ENCODE measurements around the gene IL10RB. TPM values are rescaled to one million over a fixed set of nuclear protein-coding genes. Genes with fewer than 3 reads are reported as not detected.

Gene IL10RB
- polyA plus RNA-seq (17.4 to 24.1 TPM (median 19.6 TPM) in 3 replicates), polyA minus RNA-seq (21.8 to 28.2 TPM (median 24.0 TPM) in 3 replicates)
- polyA plus RNA-seq (2011; ENCODE audit: low read depth) = 15.1 TPM
- 15.8 and 20.4 TPM in 2 replicates for polyA plus RNA-seq (2011; cell fraction: cytosol; rRNA removed)
- 19.2 and 21.4 TPM in 2 replicates for polyA plus RNA-seq (2011; cell fraction: nucleus; rRNA removed)
- 15.2 and 16.1 TPM in 2 replicates for polyA plus RNA-seq (2012; ENCODE audit: low replicate concordance)
- 21.7 TPM for polyA minus RNA-seq (2011; cell fraction: cytosol; rRNA and poly(A)+ RNA removed)
- 10.0 and 14.2 TPM in 2 replicates for polyA minus RNA-seq (2011; cell fraction: nucleus; rRNA and poly(A)+ RNA removed)

- dilution Hi-C loops (cut with MboI; ENCODE audit: extremely low pct_ligation_motif_present, low sequenced_read_pairs) = no loop called here
- no peak for TF ChIP-seq EZH2 (IDR thresholded peaks at IDR 0.05; ENCODE audit: low read length)
- TF ChIP-seq, protein P1, sequence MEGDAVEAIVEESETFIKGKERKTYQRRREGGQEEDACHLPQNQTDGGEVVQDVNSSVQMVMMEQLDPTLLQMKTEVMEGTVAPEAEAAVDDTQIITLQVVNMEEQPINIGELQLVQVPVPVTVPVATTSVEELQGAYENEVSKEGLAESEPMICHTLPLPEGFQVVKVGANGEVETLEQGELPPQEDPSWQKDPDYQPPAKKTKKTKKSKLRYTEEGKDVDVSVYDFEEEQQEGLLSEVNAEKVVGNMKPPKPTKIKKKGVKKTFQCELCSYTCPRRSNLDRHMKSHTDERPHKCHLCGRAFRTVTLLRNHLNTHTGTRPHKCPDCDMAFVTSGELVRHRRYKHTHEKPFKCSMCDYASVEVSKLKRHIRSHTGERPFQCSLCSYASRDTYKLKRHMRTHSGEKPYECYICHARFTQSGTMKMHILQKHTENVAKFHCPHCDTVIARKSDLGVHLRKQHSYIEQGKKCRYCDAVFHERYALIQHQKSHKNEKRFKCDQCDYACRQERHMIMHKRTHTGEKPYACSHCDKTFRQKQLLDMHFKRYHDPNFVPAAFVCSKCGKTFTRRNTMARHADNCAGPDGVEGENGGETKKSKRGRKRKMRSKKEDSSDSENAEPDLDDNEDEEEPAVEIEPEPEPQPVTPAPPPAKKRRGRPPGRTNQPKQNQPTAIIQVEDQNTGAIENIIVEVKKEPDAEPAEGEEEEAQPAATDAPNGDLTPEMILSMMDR (optimal IDR thresholded peaks at IDR 0.05 in 1 of 3, IDR thresholded peaks at IDR 0.05 in 1 of 3, conservative IDR thresholded peaks at IDR 0.05 in 1 of 3; ENCODE audit: extremely low read depth in 1 of 3, insufficient read depth in 2 of 3, low read length in 3 of 3) = no peak
- H3K27me3 ChIP-seq (ENCODE audit: control insufficient read depth, extremely low read depth, insufficient read depth, low read length) = no peaks in the 10 kb centered on the region
- H3K79me2 ChIP-seq (ENCODE audit: control insufficient read depth, insufficient read depth, low read length) = peaks cover 5% of the 10 kb centered on the region
- H3K4me2 ChIP-seq (ENCODE audit: control insufficient read depth, extremely low read depth, insufficient read depth, low read depth, low read length) = peak within 1 kb of the TSS; percentile 76
- FAIRE-seq (no peak), DNase-seq (ENCODE audit: low read depth, low spot score) (no peak)
- H3K4me3 ChIP-seq (ENCODE audit: control insufficient read depth in 2 of 3, extremely low read depth in 1 of 3, insufficient read depth in 2 of 3, low read depth in 1 of 3, low read length in 3 of 3) = peak within 1 kb of the TSS; percentile 75 to 87 (median 81)
- no peaks in the 10 kb centered on the region for H3K36me3 ChIP-seq (ENCODE audit: control insufficient read depth in 2 of 2, extremely low read depth in 1 of 2, insufficient read depth in 2 of 2, low read length in 2 of 2)
- no peaks in the 10 kb centered on the region for H3K9me1 ChIP-seq (ENCODE audit: control insufficient read depth, extremely low read depth, insufficient read depth, low read length)
- no peaks in the 10 kb centered on the region for H4K20me1 ChIP-seq (ENCODE audit: control insufficient read depth, extremely low read depth, insufficient read depth, low read length)
- H2AFZ ChIP-seq (ENCODE audit: control insufficient read depth, low read length) = peak within 1 kb of the TSS; percentile 82
- H3K9ac ChIP-seq (ENCODE audit: control insufficient read depth, extremely low read depth, insufficient read depth, low read length) = peak within 1 kb of the TSS; percentile 86
- peaks cover 21% of the 10 kb centered on the region for H3K4me1 ChIP-seq (ENCODE audit: control insufficient read depth, extremely low read depth, insufficient read depth, low read length)
- no peaks in the 10 kb centered on the region for H3K9me3 ChIP-seq (ENCODE audit: control insufficient read depth, low read depth, low read length)
- H3K27ac ChIP-seq (ENCODE audit: control insufficient read depth, insufficient read depth, low read length) = peak within 1 kb of the TSS; percentile 70
Measured at GRCh38 chr21:33266050-33266788, at the start of gene IL10RB. IL10RB (plus strand) TSS chr21:33266367; CDS start chr21:33266466, 99 bp downstream.

DNA sequence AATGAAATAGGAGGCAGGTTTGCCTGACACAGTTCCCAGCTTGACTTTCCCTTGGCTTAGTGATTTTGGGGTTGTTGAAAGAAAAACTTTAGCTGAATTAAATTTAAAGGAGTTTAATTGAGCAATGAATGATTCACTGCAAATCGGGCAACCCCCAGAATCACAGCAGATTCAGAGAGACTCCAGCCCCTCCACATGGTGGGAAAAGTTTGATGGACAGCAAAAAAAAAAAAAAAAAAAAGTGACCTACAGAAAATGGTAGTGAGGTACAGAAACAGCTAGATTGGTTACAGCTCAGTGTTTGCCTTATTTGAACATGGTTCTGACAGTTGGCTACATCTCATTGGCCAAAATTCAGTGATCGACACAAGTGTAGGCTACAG lies 49.0 kb upstream of the IL10RB start:
- no peaks in the 10 kb centered on the region for H3K36me3 ChIP-seq (ENCODE audit: control insufficient read depth in 2 of 2, extremely low read depth in 1 of 2, insufficient read depth in 2 of 2, low read length in 2 of 2)
- no peak overlapping the region for H3K27ac ChIP-seq (ENCODE audit: control insufficient read depth, insufficient read depth, low read length)
- no peaks in the 10 kb centered on the region for H3K9me1 ChIP-seq (ENCODE audit: control insufficient read depth, extremely low read depth, insufficient read depth, low read length)
- no peak overlapping the region for H2AFZ ChIP-seq (ENCODE audit: control insufficient read depth, low read length)
- TF ChIP-seq EZH2 (IDR thresholded peaks at IDR 0.05; ENCODE audit: low read length) = no peak
- TF ChIP-seq, protein P1 (optimal IDR thresholded peaks at IDR 0.05 in 1 of 3, IDR thresholded peaks at IDR 0.05 in 1 of 3, conservative IDR thresholded peaks at IDR 0.05 in 1 of 3; ENCODE audit: extremely low read depth in 1 of 3, insufficient read depth in 2 of 3, low read length in 3 of 3) = no peak
- H3K4me2 ChIP-seq (ENCODE audit: control insufficient read depth, extremely low read depth, insufficient read depth, low read depth, low read length) = no peak overlapping the region
- no peaks in the 10 kb centered on the region for H3K27me3 ChIP-seq (ENCODE audit: control insufficient read depth, extremely low read depth, insufficient read depth, low read length)
- H3K9ac ChIP-seq (ENCODE audit: control insufficient read depth, extremely low read depth, insufficient read depth, low read length) = no peak overlapping the region
- H3K4me1 ChIP-seq (ENCODE audit: control insufficient read depth, extremely low read depth, insufficient read depth, low read length) = peaks cover 25% of the 10 kb centered on the region
- dilution Hi-C loops (cut with MboI; ENCODE audit: extremely low pct_ligation_motif_present, low sequenced_read_pairs) = no loop called here
- no peaks in the 10 kb centered on the region for H3K79me2 ChIP-seq (ENCODE audit: control insufficient read depth, insufficient read depth, low read length)
- FAIRE-seq (no peak), DNase-seq (ENCODE audit: low read depth, low spot score) (no peak)
- no peaks in the 10 kb centered on the region for H4K20me1 ChIP-seq (ENCODE audit: control insufficient read depth, extremely low read depth, insufficient read depth, low read length)
- no peaks in the 10 kb centered on the region for H3K9me3 ChIP-seq (ENCODE audit: control insufficient read depth, low read depth, low read length)
- no peak overlapping the region for H3K4me3 ChIP-seq (ENCODE audit: control insufficient read depth in 2 of 3, extremely low read depth in 1 of 3, insufficient read depth in 2 of 3, low read depth in 1 of 3, low read length in 3 of 3)
